ENCODE measurements around the gene ATG4A.

Gene ATG4A

GRCh38 chrX:108064001-108064400 is 27.6 kb upstream of the ATG4A start:
- Histone ChIP-seq H3K4me1 (ENCODE audit: insufficient read depth, insufficient read length) (no peaks in the 10 kb centered on the region), H3K27me3 (ENCODE audit: insufficient read depth, insufficient read length) (no peaks in the 10 kb centered on the region), H3K4me3 (ENCODE audit: insufficient read length, low read depth) (no peak overlapping the region), H3K36me3 (ENCODE audit: insufficient read depth, insufficient read length, low read length) (no peaks in the 10 kb centered on the region), H3K9me3 (ENCODE audit: insufficient read depth, low read length) (no peaks in the 10 kb centered on the region), H3K9ac (ENCODE audit: insufficient read length, low read depth) (no peak overlapping the region)
- no peak for DNase-seq (ENCODE audit: low read depth, low spot score)
- TF ChIP-seq YY1 (IDR thresholded peaks at IDR 0.05; ENCODE audit: insufficient read depth, insufficient read length), result no peak
- TF ChIP-seq ZNF274 (IDR thresholded peaks at IDR 0.05; ENCODE audit: low read depth, low read length), result no peak
- no peak for TF ChIP-seq SUZ12 (IDR thresholded peaks at IDR 0.05; ENCODE audit: extremely low read depth, insufficient read depth, insufficient read length)

GRCh38 chrX:108064613-108065012 is 27.0 kb upstream of the ATG4A start:
- H3K36me3 ChIP-seq (ENCODE audit: insufficient read depth, insufficient read length, low read length), result no peaks in the 10 kb centered on the region
- H3K9ac ChIP-seq (ENCODE audit: insufficient read length, low read depth), result no peak overlapping the region
- no peak for TF ChIP-seq SUZ12 (IDR thresholded peaks at IDR 0.05; ENCODE audit: extremely low read depth, insufficient read depth, insufficient read length)
- TF ChIP-seq ZNF274 (IDR thresholded peaks at IDR 0.05; ENCODE audit: low read depth, low read length), result no peak
- TF ChIP-seq YY1 (IDR thresholded peaks at IDR 0.05; ENCODE audit: insufficient read depth, insufficient read length), result no peak
- no peak for DNase-seq (ENCODE audit: low read depth, low spot score)
- no peaks in the 10 kb centered on the region for H3K4me1 ChIP-seq (ENCODE audit: insufficient read depth, insufficient read length)
- H3K4me3 ChIP-seq (ENCODE audit: insufficient read length, low read depth), result no peak overlapping the region
- H3K27me3 ChIP-seq (ENCODE audit: insufficient read depth, insufficient read length), result no peaks in the 10 kb centered on the region
- H3K9me3 ChIP-seq (ENCODE audit: insufficient read depth, low read length), result no peaks in the 10 kb centered on the region

- Histone ChIP-seq H3K9ac (ENCODE audit: insufficient read length, low read depth) (no peak overlapping the region), H3K4me3 (ENCODE audit: insufficient read length, low read depth) (no peak overlapping the region), H3K36me3 (ENCODE audit: insufficient read depth, insufficient read length, low read length) (no peaks in the 10 kb centered on the region), H3K27me3 (ENCODE audit: insufficient read depth, insufficient read length) (no peaks in the 10 kb centered on the region), H3K9me3 (ENCODE audit: insufficient read depth, low read length) (no peaks in the 10 kb centered on the region), H3K4me1 (ENCODE audit: insufficient read depth, insufficient read length) (no peaks in the 10 kb centered on the region)
- no peak for DNase-seq (ENCODE audit: low read depth, low spot score)
- TF ChIP-seq ZNF274 (IDR thresholded peaks at IDR 0.05; ENCODE audit: low read depth, low read length) (no peak), SUZ12 (IDR thresholded peaks at IDR 0.05; ENCODE audit: extremely low read depth, insufficient read depth, insufficient read length) (no peak), YY1 (IDR thresholded peaks at IDR 0.05; ENCODE audit: insufficient read depth, insufficient read length) (no peak)
Observed at GRCh38 chrX:108068121-108068520, 23.5 kb upstream of the ATG4A start.

GRCh38 chrX:108070891-108071290 is 20.7 kb upstream of the ATG4A start:
- no peak overlapping the region for H3K9ac ChIP-seq (ENCODE audit: insufficient read length, low read depth)
- H3K9me3 ChIP-seq (ENCODE audit: insufficient read depth, low read length), result no peaks in the 10 kb centered on the region
- TF ChIP-seq ZNF274 (IDR thresholded peaks at IDR 0.05; ENCODE audit: low read depth, low read length) (no peak), SUZ12 (IDR thresholded peaks at IDR 0.05; ENCODE audit: extremely low read depth, insufficient read depth, insufficient read length) (no peak), YY1 (IDR thresholded peaks at IDR 0.05; ENCODE audit: insufficient read depth, insufficient read length) (no peak)
- no peaks in the 10 kb centered on the region for H3K27me3 ChIP-seq (ENCODE audit: insufficient read depth, insufficient read length)
- no peak for DNase-seq (ENCODE audit: low read depth, low spot score)
- H3K36me3 ChIP-seq (ENCODE audit: insufficient read depth, insufficient read length, low read length), result no peaks in the 10 kb centered on the region
- no peaks in the 10 kb centered on the region for H3K4me1 ChIP-seq (ENCODE audit: insufficient read depth, insufficient read length)
- no peak overlapping the region for H3K4me3 ChIP-seq (ENCODE audit: insufficient read length, low read depth)

GRCh38 chrX:108071578-108071977 is 20.0 kb upstream of the ATG4A start:
- TF ChIP-seq YY1 (IDR thresholded peaks at IDR 0.05; ENCODE audit: insufficient read depth, insufficient read length), result no peak
- no peak for TF ChIP-seq SUZ12 (IDR thresholded peaks at IDR 0.05; ENCODE audit: extremely low read depth, insufficient read depth, insufficient read length)
- TF ChIP-seq ZNF274 (IDR thresholded peaks at IDR 0.05; ENCODE audit: low read depth, low read length), result no peak
- H3K27me3 ChIP-seq (ENCODE audit: insufficient read depth, insufficient read length), result no peaks in the 10 kb centered on the region
- DNase-seq (ENCODE audit: low read depth, low spot score), result no peak
- H3K36me3 ChIP-seq (ENCODE audit: insufficient read depth, insufficient read length, low read length), result no peaks in the 10 kb centered on the region
- no peaks in the 10 kb centered on the region for H3K9me3 ChIP-seq (ENCODE audit: insufficient read depth, low read length)
- no peaks in the 10 kb centered on the region for H3K4me1 ChIP-seq (ENCODE audit: insufficient read depth, insufficient read length)
- H3K9ac ChIP-seq (ENCODE audit: insufficient read length, low read depth), result no peak overlapping the region
- no peak overlapping the region for H3K4me3 ChIP-seq (ENCODE audit: insufficient read length, low read depth)

- no peaks in the 10 kb centered on the region for H3K27me3 ChIP-seq (ENCODE audit: insufficient read depth, insufficient read length)
- no peak for TF ChIP-seq ZNF274 (IDR thresholded peaks at IDR 0.05; ENCODE audit: low read depth, low read length)
- no peak for TF ChIP-seq SUZ12 (IDR thresholded peaks at IDR 0.05; ENCODE audit: extremely low read depth, insufficient read depth, insufficient read length)
- no peak for TF ChIP-seq YY1 (IDR thresholded peaks at IDR 0.05; ENCODE audit: insufficient read depth, insufficient read length)
Observed at GRCh38 chrX:108072746-108073145, 18.8 kb upstream of the ATG4A start.

GRCh38 chrX:108081110-108081509 is 10.5 kb upstream of the ATG4A start:
- TF ChIP-seq ZNF274 (IDR thresholded peaks at IDR 0.05; ENCODE audit: low read depth, low read length) (no peak), SUZ12 (IDR thresholded peaks at IDR 0.05; ENCODE audit: extremely low read depth, insufficient read depth, insufficient read length) (no peak), YY1 (IDR thresholded peaks at IDR 0.05; ENCODE audit: insufficient read depth, insufficient read length) (no peak)
- Histone ChIP-seq H3K9ac (ENCODE audit: insufficient read length, low read depth) (no peak overlapping the region), H3K36me3 (ENCODE audit: insufficient read depth, insufficient read length, low read length) (peaks cover 23% of the 10 kb centered on the region), H3K9me3 (ENCODE audit: insufficient read depth, low read length) (no peaks in the 10 kb centered on the region), H3K4me1 (ENCODE audit: insufficient read depth, insufficient read length) (no peaks in the 10 kb centered on the region), H3K4me3 (ENCODE audit: insufficient read length, low read depth) (no peak overlapping the region), H3K27me3 (ENCODE audit: insufficient read depth, insufficient read length) (no peaks in the 10 kb centered on the region)
- DNase-seq (ENCODE audit: low read depth, low spot score), result no peak

More at GRCh38 chrX:108072746-108073145, 18.8 kb upstream of the ATG4A start:
- Histone ChIP-seq H3K4me3 (ENCODE audit: insufficient read length, low read depth) (no peak overlapping the region), H3K9ac (ENCODE audit: insufficient read length, low read depth) (no peak overlapping the region), H3K9me3 (ENCODE audit: insufficient read depth, low read length) (no peaks in the 10 kb centered on the region), H3K4me1 (ENCODE audit: insufficient read depth, insufficient read length) (no peaks in the 10 kb centered on the region), H3K36me3 (ENCODE audit: insufficient read depth, insufficient read length, low read length) (no peaks in the 10 kb centered on the region)
- no peak for DNase-seq (ENCODE audit: low read depth, low spot score)

Measured in NT2/D1 (cell line).